ENCODE results near the gene IGF1R.

IGF1R gene

GRCh38 chr15:98855815-98856531, 207.6 kb downstream of the IGF1R start:
- no peak for DNase-seq (ENCODE audit: low read depth, low spot score)
- WGBS (ENCODE audit: insufficient coverage, insufficient read length) = no CpG with 5 or more reads among the region's 10 CpGs
- H3K9me3 ChIP-seq (ENCODE audit: control insufficient read depth, insufficient read depth, low read length) = no peaks in the 10 kb centered on the region
- no peaks in the 10 kb centered on the region for H3K27me3 ChIP-seq (ENCODE audit: control insufficient read depth, insufficient read depth, low read length)
- no peak overlapping the region for H3K4me3 ChIP-seq (ENCODE audit: low read length)
- peaks cover 11% of the 10 kb centered on the region for H3K4me1 ChIP-seq (ENCODE audit: control insufficient read depth, insufficient read depth, low read length)
- no peaks in the 10 kb centered on the region for H3K36me3 ChIP-seq (ENCODE audit: control insufficient read depth, insufficient read depth, low read length)
- no peak overlapping the region for H3K27ac ChIP-seq (ENCODE audit: low read length)

- peaks cover 10% of the 10 kb centered on the region for H3K4me1 ChIP-seq (ENCODE audit: control insufficient read depth, insufficient read depth, low read length)
- H3K9me3 ChIP-seq (ENCODE audit: control insufficient read depth, insufficient read depth, low read length) = no peaks in the 10 kb centered on the region
- H3K27ac ChIP-seq (ENCODE audit: low read length) = no peak overlapping the region
- no peaks in the 10 kb centered on the region for H3K36me3 ChIP-seq (ENCODE audit: control insufficient read depth, insufficient read depth, low read length)
- DNase-seq (ENCODE audit: low read depth, low spot score) = no peak
- no peaks in the 10 kb centered on the region for H3K27me3 ChIP-seq (ENCODE audit: control insufficient read depth, insufficient read depth, low read length)
- no CpG with 5 or more reads among the region's 1 CpG for WGBS (ENCODE audit: insufficient coverage, insufficient read length)
- no peak overlapping the region for H3K4me3 ChIP-seq (ENCODE audit: low read length)
Observed at GRCh38 chr15:98856532-98856907, 208.2 kb downstream of the IGF1R start.

GRCh38 chr15:98858610-98859023, 210.3 kb downstream of the IGF1R start:
- H3K9me3 ChIP-seq (ENCODE audit: control insufficient read depth, insufficient read depth, low read length) = no peaks in the 10 kb centered on the region
- H3K4me1 ChIP-seq (ENCODE audit: control insufficient read depth, insufficient read depth, low read length) = peaks cover 8% of the 10 kb centered on the region
- no peaks in the 10 kb centered on the region for H3K27me3 ChIP-seq (ENCODE audit: control insufficient read depth, insufficient read depth, low read length)
- WGBS (ENCODE audit: insufficient coverage, insufficient read length) = no CpG with 5 or more reads among the region's 9 CpGs
- H3K27ac ChIP-seq (ENCODE audit: low read length) = no peak overlapping the region
- no peak overlapping the region for H3K4me3 ChIP-seq (ENCODE audit: low read length)
- no peaks in the 10 kb centered on the region for H3K36me3 ChIP-seq (ENCODE audit: control insufficient read depth, insufficient read depth, low read length)
- DNase-seq (ENCODE audit: low read depth, low spot score) = no peak

- H3K27me3 ChIP-seq (ENCODE audit: control insufficient read depth, insufficient read depth, low read length) = no peaks in the 10 kb centered on the region
- no peaks in the 10 kb centered on the region for H3K9me3 ChIP-seq (ENCODE audit: control insufficient read depth, insufficient read depth, low read length)
- no peak overlapping the region for H3K27ac ChIP-seq (ENCODE audit: low read length)
- no peak for DNase-seq (ENCODE audit: low read depth, low spot score)
- peaks cover 4% of the 10 kb centered on the region for H3K4me1 ChIP-seq (ENCODE audit: control insufficient read depth, insufficient read depth, low read length)
- H3K36me3 ChIP-seq (ENCODE audit: control insufficient read depth, insufficient read depth, low read length) = no peaks in the 10 kb centered on the region
- H3K4me3 ChIP-seq (ENCODE audit: low read length) = no peak overlapping the region
- WGBS (ENCODE audit: insufficient coverage, insufficient read length) = no CpG with 5 or more reads among the region's 6 CpGs
Observed at GRCh38 chr15:98859149-98859548, 210.8 kb downstream of the IGF1R start.

GRCh38 chr15:98860281-98861041, 212.1 kb downstream of the IGF1R start:
- no CpG with 5 or more reads among the region's 4 CpGs for WGBS (ENCODE audit: insufficient coverage, insufficient read length)
- no peaks in the 10 kb centered on the region for H3K27me3 ChIP-seq (ENCODE audit: control insufficient read depth, insufficient read depth, low read length)
- DNase-seq (ENCODE audit: low read depth, low spot score) = no peak
- H3K4me1 ChIP-seq (ENCODE audit: control insufficient read depth, insufficient read depth, low read length) = peaks cover 2% of the 10 kb centered on the region
- H3K27ac ChIP-seq (ENCODE audit: low read length) = no peak overlapping the region
- H3K36me3 ChIP-seq (ENCODE audit: control insufficient read depth, insufficient read depth, low read length) = no peaks in the 10 kb centered on the region
- no peak overlapping the region for H3K4me3 ChIP-seq (ENCODE audit: low read length)
- H3K9me3 ChIP-seq (ENCODE audit: control insufficient read depth, insufficient read depth, low read length) = no peaks in the 10 kb centered on the region

GRCh38 chr15:98861188-98861587, 212.8 kb downstream of the IGF1R start:
- no peaks in the 10 kb centered on the region for H3K36me3 ChIP-seq (ENCODE audit: control insufficient read depth, insufficient read depth, low read length)
- WGBS (ENCODE audit: insufficient coverage, insufficient read length) = no CpG with 5 or more reads among the region's 6 CpGs
- H3K4me1 ChIP-seq (ENCODE audit: control insufficient read depth, insufficient read depth, low read length) = peaks cover 4% of the 10 kb centered on the region
- no peak for DNase-seq (ENCODE audit: low read depth, low spot score)
- H3K9me3 ChIP-seq (ENCODE audit: control insufficient read depth, insufficient read depth, low read length) = no peaks in the 10 kb centered on the region
- H3K4me3 ChIP-seq (ENCODE audit: low read length) = no peak overlapping the region
- H3K27me3 ChIP-seq (ENCODE audit: control insufficient read depth, insufficient read depth, low read length) = no peaks in the 10 kb centered on the region
- H3K27ac ChIP-seq (ENCODE audit: low read length) = no peak overlapping the region

- no peak overlapping the region for H3K27ac ChIP-seq (ENCODE audit: low read length)
- DNase-seq (ENCODE audit: low read depth, low spot score) = no peak
- H3K36me3 ChIP-seq (ENCODE audit: control insufficient read depth, insufficient read depth, low read length) = no peaks in the 10 kb centered on the region
- no peaks in the 10 kb centered on the region for H3K9me3 ChIP-seq (ENCODE audit: control insufficient read depth, insufficient read depth, low read length)
- no peak overlapping the region for H3K4me3 ChIP-seq (ENCODE audit: low read length)
- peaks cover 6% of the 10 kb centered on the region for H3K4me1 ChIP-seq (ENCODE audit: control insufficient read depth, insufficient read depth, low read length)
- H3K27me3 ChIP-seq (ENCODE audit: control insufficient read depth, insufficient read depth, low read length) = no peaks in the 10 kb centered on the region
Observed at GRCh38 chr15:98863983-98864382, 215.6 kb downstream of the IGF1R start.

- no peak overlapping the region for H3K4me3 ChIP-seq (ENCODE audit: low read length)
- H3K36me3 ChIP-seq (ENCODE audit: control insufficient read depth, insufficient read depth, low read length) = no peaks in the 10 kb centered on the region
- no peak for DNase-seq (ENCODE audit: low read depth, low spot score)
- no peaks in the 10 kb centered on the region for H3K9me3 ChIP-seq (ENCODE audit: control insufficient read depth, insufficient read depth, low read length)
- no CpG with 5 or more reads among the region's 50 CpGs for WGBS (ENCODE audit: insufficient coverage, insufficient read length)
- H3K27ac ChIP-seq (ENCODE audit: low read length) = no peak overlapping the region
- peaks cover 6% of the 10 kb centered on the region for H3K4me1 ChIP-seq (ENCODE audit: control insufficient read depth, insufficient read depth, low read length)
- no peaks in the 10 kb centered on the region for H3K27me3 ChIP-seq (ENCODE audit: control insufficient read depth, insufficient read depth, low read length)
Observed at GRCh38 chr15:98865397-98866339, 217.3 kb downstream of the IGF1R start.

GRCh38 chr15:98866511-98866910, 218.2 kb downstream of the IGF1R start:
- Histone ChIP-seq H3K36me3 (ENCODE audit: control insufficient read depth, insufficient read depth, low read length) (no peaks in the 10 kb centered on the region), H3K4me3 (ENCODE audit: low read length) (no peak overlapping the region), H3K9me3 (ENCODE audit: control insufficient read depth, insufficient read depth, low read length) (no peaks in the 10 kb centered on the region), H3K27ac (ENCODE audit: low read length) (no peak overlapping the region), H3K27me3 (ENCODE audit: control insufficient read depth, insufficient read depth, low read length) (no peaks in the 10 kb centered on the region), H3K4me1 (ENCODE audit: control insufficient read depth, insufficient read depth, low read length) (peaks cover 6% of the 10 kb centered on the region)
- no CpG with 5 or more reads among the region's 11 CpGs for WGBS (ENCODE audit: insufficient coverage, insufficient read length)
- no peak for DNase-seq (ENCODE audit: low read depth, low spot score)

- H3K4me3 ChIP-seq (ENCODE audit: low read length) = no peak overlapping the region
- H3K36me3 ChIP-seq (ENCODE audit: control insufficient read depth, insufficient read depth, low read length) = no peaks in the 10 kb centered on the region
- no peaks in the 10 kb centered on the region for H3K27me3 ChIP-seq (ENCODE audit: control insufficient read depth, insufficient read depth, low read length)
- H3K4me1 ChIP-seq (ENCODE audit: control insufficient read depth, insufficient read depth, low read length) = peaks cover 6% of the 10 kb centered on the region
- DNase-seq (ENCODE audit: low read depth, low spot score) = no peak
- WGBS (ENCODE audit: insufficient coverage, insufficient read length) = no CpG with 5 or more reads among the region's 6 CpGs
- no peaks in the 10 kb centered on the region for H3K9me3 ChIP-seq (ENCODE audit: control insufficient read depth, insufficient read depth, low read length)
- no peak overlapping the region for H3K27ac ChIP-seq (ENCODE audit: low read length)
Observed at GRCh38 chr15:98868564-98868963, 220.2 kb downstream of the IGF1R start.
